ENCODE data around the gene ATG5. TPM values are rescaled to one million over a fixed set of nuclear protein-coding genes. Genes with fewer than 3 reads are reported as not detected.

The ATG5 gene
- 11.5 and 18.9 TPM in 2 replicates for total RNA-seq

DNA sequence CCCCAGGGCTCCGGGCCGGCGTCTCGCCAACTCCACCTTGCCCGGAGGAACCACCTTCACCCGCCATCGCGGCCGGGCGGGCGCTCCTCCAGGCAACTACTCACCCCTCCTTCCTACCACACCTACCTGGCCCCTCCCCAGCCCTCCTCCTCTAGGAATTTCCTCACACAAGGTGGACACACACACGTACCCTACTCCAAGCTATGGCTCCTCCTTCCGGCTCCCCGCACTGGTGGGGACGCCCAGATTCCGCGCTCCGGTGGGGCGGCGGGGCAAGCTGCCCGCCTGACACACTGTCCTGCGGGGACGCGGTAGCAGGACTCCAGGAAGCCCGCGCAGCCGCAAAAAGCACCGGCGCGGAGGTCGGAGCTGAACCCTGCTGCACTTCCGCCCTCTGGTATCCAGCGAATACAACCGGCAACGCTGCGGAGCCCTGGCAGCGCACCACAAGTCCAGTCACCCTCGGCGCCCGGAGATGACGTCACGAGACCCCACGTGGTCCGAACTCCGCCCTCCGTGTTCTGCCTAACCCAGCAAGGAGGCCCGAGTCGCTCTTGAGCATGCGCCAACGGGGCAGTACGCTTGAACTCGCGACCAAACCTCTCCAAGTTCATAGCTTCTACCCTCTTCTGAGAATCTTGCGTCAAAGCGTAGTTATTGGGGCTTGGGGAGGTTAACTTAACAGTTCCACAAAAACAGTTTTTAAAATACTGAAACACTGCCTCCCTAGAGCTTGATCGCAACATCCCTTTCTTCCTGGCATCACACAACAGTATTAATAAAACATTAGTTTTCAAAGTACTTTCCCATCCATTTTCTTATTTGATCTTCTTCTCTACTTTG, at the start of gene ATG5:
Gene ATG5 (minus strand): TSS at position 425 of the 843 bp plus-strand sequence. CDS start 9,552 bp downstream, outside the sequence.

DNA sequence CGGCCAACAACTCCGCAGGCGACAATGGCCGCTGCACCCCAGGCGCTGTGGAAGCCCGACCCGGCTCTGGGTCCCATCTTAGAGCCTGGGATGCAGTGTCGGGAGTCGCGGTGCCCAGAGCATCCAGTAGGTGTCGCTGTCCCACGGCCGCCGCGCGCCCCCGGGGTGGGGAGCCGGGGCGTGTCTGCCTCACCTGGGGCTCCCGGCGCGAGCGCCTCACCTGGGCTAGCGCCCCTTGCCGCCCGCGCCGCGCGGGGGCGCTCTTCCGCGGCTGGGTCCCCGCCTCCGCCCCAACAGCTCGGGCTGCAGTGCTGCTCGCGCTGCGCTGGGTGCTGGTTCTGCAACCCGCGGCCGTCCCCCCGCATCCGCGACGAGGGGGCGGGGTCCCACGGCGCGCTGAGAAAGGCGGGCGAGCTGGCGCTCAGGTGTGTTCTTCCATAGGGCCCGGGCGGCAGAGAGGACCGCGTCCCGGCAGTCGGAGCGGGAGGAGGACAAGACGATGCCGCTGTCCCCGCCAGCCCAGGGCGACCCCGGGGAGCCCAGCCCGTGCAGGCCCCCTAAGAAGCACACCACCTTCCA, 34.9 kb upstream of the ATG5 start, which contains the start of gene CRYBG1:
Gene CRYBG1 (plus strand): TSS at position 308 of the 579 bp plus-strand sequence. CDS start 192 bp downstream, at position 500.

Other genes starting within 250 kb of the ATG5 start
- 0.16 and 0.38 TPM in 2 replicates for gene PRDM1, start 239.4 kb downstream of the ATG5 start, total RNA-seq
- 3.7 and 16.3 TPM in 2 replicates for gene CRYBG1, start 35.0 kb upstream of the ATG5 start, total RNA-seq